Calu3 (cell line): ENCODE results near the gene CDH13. TPM values are rescaled to one million over a fixed set of nuclear protein-coding genes. Genes with fewer than 3 reads are reported as not detected.

ENCODE experiments used
- BruUV-seq: library from RNA; stranded (reverse); fragments of 400-500 nt; replicated peaks from 2 replicates; lab custom pipeline; 2021; lab: Mats Ljungman, UMichigan
- CTCF ChIA-PET: fragments of 300-600 bp; sonication (Branson Sonifier 250); formaldehyde crosslinking; loops from one replicate; lab custom pipeline; 2022; ENCODE audit warnings: antibody characterized with exemption; lab: Charles Lee
- DNase-seq: peaks from one replicate; pipeline ENCODE4 v3.0.0; 2022
- H3K27ac Mint-ChIP-seq: one replicate; pipeline ENCODE4 v1.8.0; 2022; ENCODE audit warnings: mixed read lengths; ENCODE audit not compliant: unreplicated experiment
- H3K27me3 Mint-ChIP-seq: one replicate; pipeline ENCODE4 v1.8.0; 2022; ENCODE audit warnings: mixed read lengths; ENCODE audit not compliant: unreplicated experiment
- H3K36me3 Mint-ChIP-seq: one replicate; pipeline ENCODE4 v1.8.0; 2022; ENCODE audit warnings: mild to moderate bottlenecking, moderate library complexity, mixed read lengths; ENCODE audit not compliant: insufficient read depth, unreplicated experiment
- H3K4me1 Mint-ChIP-seq: one replicate; pipeline ENCODE4 v1.8.0; 2022; ENCODE audit warnings: mild to moderate bottlenecking, low read depth, mixed read lengths; ENCODE audit not compliant: unreplicated experiment
- H3K4me3 Mint-ChIP-seq: one replicate; pipeline ENCODE4 v1.8.0; 2022; ENCODE audit warnings: mild to moderate bottlenecking, low read depth, moderate library complexity, mixed read lengths; ENCODE audit not compliant: unreplicated experiment
- H3K9me3 Mint-ChIP-seq: one replicate; pipeline ENCODE4 v1.8.0; 2022; ENCODE audit warnings: low read depth, mixed read lengths; ENCODE audit not compliant: unreplicated experiment
- CTCF ChIP-seq: fragments of 200-600 bp; IDR thresholded peaks from one replicate; pipeline ENCODE4 v1.8.0; 2022; ENCODE audit warnings: antibody characterized with exemption; ENCODE audit not compliant: unreplicated experiment
- intact Hi-C: fragments of 100-400 bp; cut with micrococcal nuclease; formaldehyde crosslinking; loops from one replicate; pipeline ENCODE4 v1.10.0; 2022; ENCODE audit not compliant: unreplicated experiment
- total RNA-seq: library from RNA; stranded (reverse); gene quantifications from 2 replicates; pipeline ENCODE4 v1.2.3, GENCODE V29; 2022

Gene CDH13
- total RNA-seq, 1 experiment from 2014 or later, result not detected

GRCh38 chr16:82833378-82833993 lies 206.7 kb downstream of the CDH13 start:
- no peaks in the 10 kb centered on the region for H3K36me3 Mint-ChIP-seq

GRCh38 chr16:82834151-82834815 lies 207.5 kb downstream of the CDH13 start:
- no peak overlapping the region for H3K4me3 Mint-ChIP-seq
- no peak for TF ChIP-seq CTCF
- CTCF ChIA-PET, result no interaction called here
- H3K27ac Mint-ChIP-seq, result no peak overlapping the region
- H3K4me1 Mint-ChIP-seq, result no peaks in the 10 kb centered on the region
- no peaks in the 10 kb centered on the region for H3K36me3 Mint-ChIP-seq
- intact Hi-C loops, result no loop called here
- no peaks in the 10 kb centered on the region for H3K27me3 Mint-ChIP-seq
- H3K9me3 Mint-ChIP-seq, result peaks cover 17% of the 10 kb centered on the region
- no peak for DNase-seq
- BruUV-seq, result no TSS peak

More at GRCh38 chr16:82833378-82833993, 206.7 kb downstream of the CDH13 start:
- TF ChIP-seq CTCF, result no peak
- H3K4me3 Mint-ChIP-seq, result no peak overlapping the region
- CTCF ChIA-PET, result no interaction called here
- no peaks in the 10 kb centered on the region for H3K4me1 Mint-ChIP-seq
- DNase-seq, result no peak
- H3K27me3 Mint-ChIP-seq, result no peaks in the 10 kb centered on the region
- intact Hi-C loops, result no loop called here
- peaks cover 22% of the 10 kb centered on the region for H3K9me3 Mint-ChIP-seq
- H3K27ac Mint-ChIP-seq, result no peak overlapping the region
- no TSS peak for BruUV-seq

GRCh38 chr16:82835487-82836155 lies 208.9 kb downstream of the CDH13 start:
- CTCF ChIA-PET, result no interaction called here
- Mint-ChIP-seq H3K4me3 (no peak overlapping the region), H3K9me3 (peaks cover 15% of the 10 kb centered on the region), H3K27ac (no peak overlapping the region), H3K36me3 (no peaks in the 10 kb centered on the region), H3K27me3 (no peaks in the 10 kb centered on the region), H3K4me1 (no peaks in the 10 kb centered on the region)
- no TSS peak for BruUV-seq
- DNase-seq, result no peak
- TF ChIP-seq CTCF, result no peak
- intact Hi-C loops, result no loop called here

GRCh38 chr16:82841108-82841507 lies 214.3 kb downstream of the CDH13 start:
- no peak for DNase-seq
- Mint-ChIP-seq H3K4me1 (no peaks in the 10 kb centered on the region), H3K36me3 (peaks cover 5% of the 10 kb centered on the region), H3K27ac (no peak overlapping the region), H3K9me3 (peaks cover 12% of the 10 kb centered on the region), H3K27me3 (no peaks in the 10 kb centered on the region), H3K4me3 (no peak overlapping the region)
- CTCF ChIA-PET, result interaction anchor here (0.7 kb wide), 1 partner anchor 13 kb away, joined by 3 read pairs; no protein-coding TSS in a partner anchor
- intact Hi-C loops, result no loop called here
- TF ChIP-seq CTCF, result no peak
- no TSS peak for BruUV-seq
